LNCaP clone FGC (cell line): ENCODE results near the gene ZFR2.

ENCODE experiments used
- DNase-seq: peaks from one replicate; pipeline ENCODE4 v3.0.0-alpha.2; 2011; ENCODE audit warnings: low read depth
- H3K4me3 ChIP-seq: 2 replicates; pipeline ENCODE4 v1.5.1; 2011; ENCODE audit warnings: mild to moderate bottlenecking, low read depth, low read length, control low read depth
- CTCF ChIP-seq: IDR thresholded peaks from 2 replicates; pipeline ENCODE4 v1.5.1; 2012; ENCODE audit warnings: mild to moderate bottlenecking; ENCODE audit not compliant: control insufficient read depth, insufficient read depth; ENCODE audit errors: extremely low read depth

Gene ZFR2

GRCh38 chr19:3808420-3809143 is 60.3 kb downstream of the ZFR2 start:
- no peak for TF ChIP-seq CTCF
- H3K4me3 ChIP-seq, result no peak overlapping the region
- peak; percentile 7 for DNase-seq

GRCh38 chr19:3807574-3808354 is 61.1 kb downstream of the ZFR2 start:
- no peak for DNase-seq
- no peak overlapping the region for H3K4me3 ChIP-seq
- TF ChIP-seq CTCF, result no peak

- TF ChIP-seq CTCF, result no peak
- no peak for DNase-seq
- no peak overlapping the region for H3K4me3 ChIP-seq
These were observed 61.7 kb downstream of the ZFR2 start for GRCh38 chr19:3807131-3807480.

- TF ChIP-seq CTCF, result no peak
- H3K4me3 ChIP-seq, result no peak overlapping the region
- DNase-seq, result no peak
These were observed 63.0 kb downstream of the ZFR2 start for GRCh38 chr19:3805859-3806258.

GRCh38 chr19:3804429-3804828 is 64.4 kb downstream of the ZFR2 start:
- H3K4me3 ChIP-seq, result no peak overlapping the region
- no peak for TF ChIP-seq CTCF
- DNase-seq, result no peak

- no peak overlapping the region for H3K4me3 ChIP-seq
- no peak for DNase-seq
- no peak for TF ChIP-seq CTCF
These were observed 64.9 kb downstream of the ZFR2 start for GRCh38 chr19:3803986-3804385.
